DOHH2 (cell line): Measurements from ENCODE around the gene TTC23.

Experiments used
- H3F3A ChIP-seq: fragments of 200-600 bp; sonication (generic), shearing (Covaris generic); 2 replicates; pipeline ENCODE4 v1.6.0; 2016; ENCODE audit warnings: antibody characterized with exemption, mild to moderate bottlenecking; ENCODE audit not compliant: control insufficient read depth, insufficient read depth
- H3K27ac ChIP-seq: fragments of 200-600 bp; sonication (generic); 2 replicates; pipeline ENCODE4 v1.5.1; 2014; ENCODE audit warnings: low read depth, mild to moderate bottlenecking, low read length, moderate library complexity
- H3K27me3 ChIP-seq: fragments of 200-600 bp; sonication (generic); 2 replicates; pipeline ENCODE4 v1.6.1; 2014; ENCODE audit warnings: mild to moderate bottlenecking, low read length, mixed read lengths; ENCODE audit not compliant: control insufficient read depth
- H3K36me3 ChIP-seq: fragments of 200-600 bp; sonication (generic); 2 replicates; pipeline ENCODE4 v1.6.1; 2014; ENCODE audit warnings: mild to moderate bottlenecking, low read length, moderate library complexity, mixed read lengths; ENCODE audit not compliant: control insufficient read depth
- H3K4me1 ChIP-seq: fragments of 200-600 bp; sonication (generic); 2 replicates; pipeline ENCODE4 v1.6.1; 2014; ENCODE audit warnings: mild to moderate bottlenecking, low read length, mixed read lengths; ENCODE audit not compliant: control insufficient read depth
- H3K4me2 ChIP-seq: fragments of 200-600 bp; sonication (generic); 2 replicates; pipeline ENCODE4 v1.6.0; 2014; ENCODE audit warnings: mild to moderate bottlenecking, low read length, moderate library complexity
- H3K4me3 ChIP-seq: fragments of 200-600 bp; sonication (generic); 2 replicates; pipeline ENCODE4 v1.5.1; 2014; ENCODE audit warnings: mild to moderate bottlenecking, low read length, mixed read lengths
- H3K79me2 ChIP-seq: fragments of 200-600 bp; sonication (generic); 2 replicates; pipeline ENCODE4 v1.6.1; 2014; ENCODE audit warnings: mild to moderate bottlenecking, low read length, mixed read lengths; ENCODE audit not compliant: control insufficient read depth
- H3K9me2 ChIP-seq: fragments of 200-600 bp; sonication (generic); replicated peaks from 2 replicates; pipeline ENCODE4 v1.6.1; 2014; ENCODE audit warnings: mild to moderate bottlenecking, low read length, mixed read lengths; ENCODE audit not compliant: control insufficient read depth
- H3K9me3 ChIP-seq: fragments of 200-600 bp; sonication (generic); 2 replicates; pipeline ENCODE4 v1.6.1; 2014; ENCODE audit warnings: antibody characterized with exemption, low read length, mixed read lengths; ENCODE audit not compliant: control insufficient read depth, insufficient read depth
- H4K20me1 ChIP-seq: fragments of 200-600 bp; sonication (generic); 2 replicates; pipeline ENCODE4 v1.6.0; 2014; ENCODE audit warnings: low read depth, mild to moderate bottlenecking, antibody characterized with exemption, low read length, moderate library complexity; ENCODE audit not compliant: control insufficient read depth, insufficient read depth
- EZH2phosphoT487 ChIP-seq: fragments of 200-600 bp; sonication (generic); IDR thresholded peaks from 2 replicates; pipeline ENCODE4 v1.6.1; 2017; ENCODE audit warnings: borderline replicate concordance, mild to moderate bottlenecking, antibody characterized with exemption, low read length, moderate library complexity, mixed read lengths
- TF ChIP-seq, protein P1 (sequence below): fragments of 200-600 bp; sonication (generic); IDR thresholded peaks from one replicate; pipeline ENCODE4 v1.5.1; 2014; ENCODE audit warnings: antibody characterized with exemption, mild to moderate bottlenecking, low read depth, low read length; ENCODE audit not compliant: poor library complexity, severe bottlenecking

Gene TTC23

DNA sequence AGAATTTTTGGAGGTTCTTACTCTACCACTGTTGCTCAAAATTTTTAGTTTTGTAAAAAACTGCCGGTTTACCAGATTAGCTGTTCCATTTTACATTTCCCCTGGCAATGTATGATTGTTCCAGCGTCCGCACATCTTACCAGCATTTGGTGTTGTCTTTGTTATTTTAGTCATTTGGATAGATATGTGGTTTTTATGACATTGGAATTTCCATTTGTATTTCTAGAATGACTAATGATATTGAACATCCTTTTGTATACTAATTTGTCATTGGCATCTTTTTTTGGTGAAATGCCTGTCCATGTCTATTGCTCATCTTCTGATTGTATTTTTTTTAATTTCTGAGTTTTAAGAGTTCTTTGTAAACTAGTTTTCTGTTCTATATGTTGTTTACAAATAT is 30.4 kb upstream of the TTC23 start:
- Histone ChIP-seq H3K27ac (no peak overlapping the region), H3K36me3 (no peaks in the 10 kb centered on the region), H3K4me2 (no peak overlapping the region), H4K20me1 (no peaks in the 10 kb centered on the region), H3F3A (no peaks in the 10 kb centered on the region; the same call in 1 of the 2 replicates), H3K9me3 (no peaks in the 10 kb centered on the region), H3K4me1 (peaks cover 21% of the 10 kb centered on the region), H3K9me2 (no peaks in the 10 kb centered on the region), H3K4me3 (no peak overlapping the region), H3K79me2 (no peaks in the 10 kb centered on the region), H3K27me3 (no peaks in the 10 kb centered on the region)
- no peak for TF ChIP-seq EZH2phosphoT487
- TF ChIP-seq, protein P1, sequence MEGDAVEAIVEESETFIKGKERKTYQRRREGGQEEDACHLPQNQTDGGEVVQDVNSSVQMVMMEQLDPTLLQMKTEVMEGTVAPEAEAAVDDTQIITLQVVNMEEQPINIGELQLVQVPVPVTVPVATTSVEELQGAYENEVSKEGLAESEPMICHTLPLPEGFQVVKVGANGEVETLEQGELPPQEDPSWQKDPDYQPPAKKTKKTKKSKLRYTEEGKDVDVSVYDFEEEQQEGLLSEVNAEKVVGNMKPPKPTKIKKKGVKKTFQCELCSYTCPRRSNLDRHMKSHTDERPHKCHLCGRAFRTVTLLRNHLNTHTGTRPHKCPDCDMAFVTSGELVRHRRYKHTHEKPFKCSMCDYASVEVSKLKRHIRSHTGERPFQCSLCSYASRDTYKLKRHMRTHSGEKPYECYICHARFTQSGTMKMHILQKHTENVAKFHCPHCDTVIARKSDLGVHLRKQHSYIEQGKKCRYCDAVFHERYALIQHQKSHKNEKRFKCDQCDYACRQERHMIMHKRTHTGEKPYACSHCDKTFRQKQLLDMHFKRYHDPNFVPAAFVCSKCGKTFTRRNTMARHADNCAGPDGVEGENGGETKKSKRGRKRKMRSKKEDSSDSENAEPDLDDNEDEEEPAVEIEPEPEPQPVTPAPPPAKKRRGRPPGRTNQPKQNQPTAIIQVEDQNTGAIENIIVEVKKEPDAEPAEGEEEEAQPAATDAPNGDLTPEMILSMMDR = no peak

DNA sequence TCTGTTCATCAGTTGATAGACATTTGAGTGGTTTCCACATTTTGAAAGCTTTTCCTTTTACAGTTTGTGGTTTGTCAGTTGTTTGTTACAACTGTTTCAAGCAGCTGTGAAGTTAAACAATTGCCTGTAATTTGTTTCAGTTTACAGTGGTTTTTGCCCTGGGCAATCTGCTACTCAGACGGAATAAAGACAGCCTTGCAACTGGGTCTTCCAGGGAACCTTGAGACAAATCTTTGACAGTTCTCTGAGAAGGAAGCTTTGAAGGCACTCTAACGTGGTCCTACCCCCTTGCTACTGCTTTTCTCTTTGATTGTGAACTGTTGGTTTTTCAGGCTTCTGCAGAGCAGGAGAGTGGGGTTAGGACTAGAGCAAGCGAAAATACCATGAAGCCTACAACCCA is 29.9 kb upstream of the TTC23 start:
- Histone ChIP-seq H3K9me2 (no peaks in the 10 kb centered on the region), H3K4me2 (no peak overlapping the region)

DNA sequence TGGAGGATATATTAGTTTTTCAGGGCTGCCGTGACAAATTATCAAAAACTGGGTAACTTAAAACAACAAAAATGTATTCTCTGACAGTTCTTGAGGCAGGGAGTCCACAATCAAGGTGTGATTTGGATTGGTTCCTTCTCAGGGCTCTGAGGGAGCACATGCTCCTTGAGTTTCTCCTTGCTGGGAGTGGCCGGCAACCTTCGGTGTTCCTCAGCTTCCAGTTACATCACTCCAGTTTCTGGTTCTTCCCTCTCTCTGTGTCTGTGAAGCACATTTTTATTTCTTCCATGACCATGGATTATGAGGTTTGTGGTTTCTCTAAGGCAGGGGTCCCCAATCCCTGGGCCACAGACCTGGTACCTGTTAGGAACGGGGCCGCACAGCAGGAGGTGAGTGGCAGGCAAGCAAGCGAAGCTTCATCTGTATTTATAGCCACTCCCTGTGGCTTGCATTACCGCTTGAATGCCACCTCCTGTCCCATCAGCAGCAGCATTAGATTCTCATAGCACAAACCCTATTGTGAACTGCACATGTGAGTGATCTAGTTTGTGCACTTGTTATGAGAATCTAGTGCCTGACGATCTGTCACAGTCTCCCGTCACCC is 26.2 kb upstream of the TTC23 start:
- H3K9me2 ChIP-seq = no peaks in the 10 kb centered on the region
- H3K27me3 ChIP-seq = no peaks in the 10 kb centered on the region
- no peak for TF ChIP-seq EZH2phosphoT487
- H3K9me3 ChIP-seq = no peaks in the 10 kb centered on the region
- no peak overlapping the region for H3K4me2 ChIP-seq
- H3K4me1 ChIP-seq = peaks cover 14% of the 10 kb centered on the region
- no peaks in the 10 kb centered on the region for H3K36me3 ChIP-seq
- peaks cover 5% of the 10 kb centered on the region; the same call in 1 of the 2 replicates for H3F3A ChIP-seq
- H3K27ac ChIP-seq = no peak overlapping the region
- no peak overlapping the region for H3K4me3 ChIP-seq
- H3K79me2 ChIP-seq = no peaks in the 10 kb centered on the region
- no peaks in the 10 kb centered on the region for H4K20me1 ChIP-seq

More for the DNA sequence above, 29.9 kb upstream of the TTC23 start:
- Histone ChIP-seq H3K27ac (no peak overlapping the region), H3K36me3 (no peaks in the 10 kb centered on the region), H4K20me1 (no peaks in the 10 kb centered on the region), H3K9me3 (no peaks in the 10 kb centered on the region), H3F3A (peaks cover 2% of the 10 kb centered on the region; the same call in 1 of the 2 replicates), H3K27me3 (no peaks in the 10 kb centered on the region), H3K4me1 (peaks cover 21% of the 10 kb centered on the region), H3K79me2 (no peaks in the 10 kb centered on the region), H3K4me3 (no peak overlapping the region)
- TF ChIP-seq, protein P1 = no peak
- TF ChIP-seq EZH2phosphoT487 = no peak

DNA sequence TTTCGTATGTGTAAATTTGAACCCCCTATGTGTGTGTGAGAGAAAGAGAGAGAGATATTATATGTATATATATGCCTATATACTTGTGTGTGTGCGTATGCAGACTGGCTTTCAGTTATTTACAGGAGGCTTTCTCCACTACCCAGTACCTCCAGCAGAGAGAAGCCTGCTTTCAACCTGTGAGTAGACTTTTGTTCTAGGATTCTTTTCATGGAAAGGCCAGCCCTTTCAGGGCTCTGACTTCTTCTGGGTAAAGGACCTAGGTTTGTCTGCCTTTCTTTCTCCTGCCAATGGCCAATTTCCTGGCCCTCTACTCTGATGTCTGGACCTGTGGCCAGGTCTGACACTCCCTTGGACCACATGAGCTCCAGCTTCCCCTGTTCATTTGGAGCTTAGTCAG is 25.7 kb upstream of the TTC23 start:
- Histone ChIP-seq H3K9me3 (no peaks in the 10 kb centered on the region), H3K4me2 (no peak overlapping the region), H3K79me2 (no peaks in the 10 kb centered on the region), H3K27me3 (no peaks in the 10 kb centered on the region), H3F3A (peaks cover 5% of the 10 kb centered on the region; the same call in 1 of the 2 replicates), H3K4me1 (peaks cover 14% of the 10 kb centered on the region), H3K9me2 (no peaks in the 10 kb centered on the region), H4K20me1 (no peaks in the 10 kb centered on the region), H3K4me3 (no peak overlapping the region), H3K36me3 (no peaks in the 10 kb centered on the region), H3K27ac (no peak overlapping the region)
- no peak for TF ChIP-seq EZH2phosphoT487
- TF ChIP-seq, protein P1 = no peak
